HepG2 (cell line): ENCODE measurements around the gene CCND1. TPM values are rescaled to one million over a fixed set of nuclear protein-coding genes. Genes with fewer than 3 reads are reported as not detected.

Source experiments
- BRCA1 ChIP-seq: sonication (generic); formaldehyde crosslinking; IDR thresholded peaks from 2 replicates; pipeline ENCODE4 v1.4.0; 2020; ENCODE audit warnings: missing genetic modification reagents
- CEBPG ChIP-seq: IDR thresholded peaks from 2 replicates; pipeline ENCODE4 v1.6.1; 2016
- HNF4A ChIP-seq: sonication (generic); formaldehyde crosslinking; IDR thresholded peaks from 2 replicates; pipeline ENCODE4 v1.4.0; 2020; ENCODE audit warnings: missing genetic modification reagents
- KAT2B ChIP-seq: fragments of 150-350 bp; IDR thresholded peaks from 2 replicates; pipeline ENCODE4 v1.6.1; 2014; ENCODE audit warnings: low read depth, low read length, borderline replicate concordance
- KAT8 ChIP-seq: IDR thresholded peaks from 2 replicates; pipeline ENCODE4 v1.6.1; 2016; ENCODE audit warnings: missing genetic modification reagents, missing compliant biosample characterization
- SALL1 ChIP-seq: sonication (generic); formaldehyde crosslinking; IDR thresholded peaks from 2 replicates; pipeline ENCODE4 v1.8.0; 2022; ENCODE audit warnings: mild to moderate bottlenecking, missing genetic modification reagents
- ZC3H4 ChIP-seq: sonication (generic); formaldehyde crosslinking; IDR thresholded peaks from 2 replicates; pipeline ENCODE4 v1.4.0; 2020; ENCODE audit warnings: missing genetic modification reagents, borderline replicate concordance
- ZNF670 ChIP-seq: sonication (generic); formaldehyde crosslinking; IDR thresholded peaks from 2 replicates; pipeline ENCODE4 v1.8.0; 2022; ENCODE audit warnings: mild to moderate bottlenecking, missing genetic modification reagents, borderline replicate concordance
- polyA plus RNA-seq, 8 experiments: library from polyadenylated mRNA; depleted of rRNA in 3 of 8; stranded (reverse) in 7 of 8; unstranded in 1 of 8; fragments of >200 nt; fragmentation: Illumina TruSeq in 4 of 8; extraction: Trizol in 4 of 8; gene quantifications; 2 replicates each; pipeline versions ENCODE4 v1.2.1 to v1.2.3, GENCODE V29; 2011 to 2016; ENCODE audit warnings: low read depth in 4 of 8, missing spikeins in 1 of 8, mixed read lengths in 1 of 8; ENCODE audit not compliant: insufficient read depth in 1 of 8
- total RNA-seq, 5 experiments: library from RNA; depleted of rRNA; stranded (reverse); fragments of >200 nt; fragmentation: Illumina TruSeq; extraction: Trizol; gene quantifications; 2 replicates each; pipeline ENCODE4 v1.2.3, GENCODE V29; 2016; ENCODE audit warnings: low read depth in 1 of 5
- TF ChIP-seq, protein P1 (sequence below): sonication (generic); formaldehyde crosslinking; IDR thresholded peaks from 2 replicates; pipeline ENCODE4 v1.4.0; 2020; ENCODE audit warnings: missing genetic modification reagents, borderline replicate concordance

CCND1 gene
- total and polyA plus RNA-seq, 2 of the 13 experiments (the other 11 are each of a cell fraction or from before 2014, with no cell fraction given), result 107 to 136 TPM

DNA sequence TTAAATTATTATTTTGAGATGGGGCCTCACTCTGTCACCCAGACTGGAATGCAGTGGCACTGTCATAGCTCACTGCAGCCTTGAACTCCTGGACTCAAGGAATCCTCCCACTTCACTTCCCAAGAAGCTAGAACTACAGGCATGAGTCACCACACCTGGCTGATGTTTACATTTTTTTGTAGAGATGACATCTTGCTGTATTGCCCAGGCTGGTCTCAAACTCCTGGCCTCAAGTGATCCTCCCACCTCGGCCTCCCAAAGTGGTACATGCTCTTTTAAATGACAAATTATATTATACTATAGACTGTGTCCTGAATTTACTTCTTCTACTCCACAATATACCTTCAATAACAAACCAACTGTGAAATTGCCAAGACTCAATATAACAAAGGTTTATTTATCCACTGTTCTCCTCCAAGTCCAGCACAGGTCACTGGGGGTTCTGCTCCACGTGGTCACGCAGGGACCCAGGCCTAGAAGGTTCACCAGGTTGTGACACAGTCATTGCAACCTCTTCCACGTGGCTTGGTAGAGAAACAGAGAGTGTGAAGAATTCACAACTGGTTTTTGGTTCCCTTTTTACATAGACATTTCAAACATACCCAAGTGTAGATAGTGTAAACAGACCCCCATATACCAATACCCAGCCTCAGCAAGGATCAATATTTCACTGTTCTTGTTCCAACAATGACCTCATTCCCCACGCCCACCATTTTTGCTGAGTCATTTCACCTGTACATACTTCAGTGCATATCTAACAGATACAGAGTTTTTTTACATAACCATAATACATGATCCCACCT is 47.2 kb downstream of the CCND1 start (continued):
- TF ChIP-seq, protein P1, sequence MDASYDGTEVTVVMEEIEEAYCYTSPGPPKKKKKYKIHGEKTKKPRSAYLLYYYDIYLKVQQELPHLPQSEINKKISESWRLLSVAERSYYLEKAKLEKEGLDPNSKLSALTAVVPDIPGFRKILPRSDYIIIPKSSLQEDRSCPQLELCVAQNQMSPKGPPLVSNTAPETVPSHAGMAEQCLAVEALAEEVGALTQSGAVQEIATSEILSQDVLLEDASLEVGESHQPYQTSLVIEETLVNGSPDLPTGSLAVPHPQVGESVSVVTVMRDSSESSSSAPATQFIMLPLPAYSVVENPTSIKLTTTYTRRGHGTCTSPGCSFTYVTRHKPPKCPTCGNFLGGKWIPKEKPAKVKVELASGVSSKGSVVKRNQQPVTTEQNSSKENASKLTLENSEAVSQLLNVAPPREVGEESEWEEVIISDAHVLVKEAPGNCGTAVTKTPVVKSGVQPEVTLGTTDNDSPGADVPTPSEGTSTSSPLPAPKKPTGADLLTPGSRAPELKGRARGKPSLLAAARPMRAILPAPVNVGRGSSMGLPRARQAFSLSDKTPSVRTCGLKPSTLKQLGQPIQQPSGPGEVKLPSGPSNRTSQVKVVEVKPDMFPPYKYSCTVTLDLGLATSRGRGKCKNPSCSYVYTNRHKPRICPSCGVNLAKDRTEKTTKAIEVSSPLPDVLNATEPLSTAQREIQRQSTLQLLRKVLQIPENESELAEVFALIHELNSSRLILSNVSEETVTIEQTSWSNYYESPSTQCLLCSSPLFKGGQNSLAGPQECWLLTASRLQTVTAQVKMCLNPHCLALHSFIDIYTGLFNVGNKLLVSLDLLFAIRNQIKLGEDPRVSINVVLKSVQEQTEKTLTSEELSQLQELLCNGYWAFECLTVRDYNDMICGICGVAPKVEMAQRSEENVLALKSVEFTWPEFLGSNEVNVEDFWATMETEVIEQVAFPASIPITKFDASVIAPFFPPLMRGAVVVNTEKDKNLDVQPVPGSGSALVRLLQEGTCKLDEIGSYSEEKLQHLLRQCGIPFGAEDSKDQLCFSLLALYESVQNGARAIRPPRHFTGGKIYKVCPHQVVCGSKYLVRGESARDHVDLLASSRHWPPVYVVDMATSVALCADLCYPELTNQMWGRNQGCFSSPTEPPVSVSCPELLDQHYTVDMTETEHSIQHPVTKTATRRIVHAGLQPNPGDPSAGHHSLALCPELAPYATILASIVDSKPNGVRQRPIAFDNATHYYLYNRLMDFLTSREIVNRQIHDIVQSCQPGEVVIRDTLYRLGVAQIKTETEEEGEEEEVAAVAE (CRISPR knock-in tag), result peak; percentile 56; the same call in 1 of the 2 replicates
- TF ChIP-seq KAT8 (CRISPR knock-in tag) (peak; percentile 18; the same call in 1 of the 2 replicates), BRCA1 (CRISPR knock-in tag) (0 out of 2 replicates have a peak, but pooled peaks have one; percentile 24), ZC3H4 (CRISPR knock-in tag) (peak; percentile 43; the same call in 1 of the 2 replicates), HNF4A (0 out of 2 replicates have a peak, but pooled peaks have one; percentile 20), SALL1 (peak; percentile 77), CEBPG (CRISPR knock-in tag) (peak; percentile 18; the same call in 1 of the 2 replicates), ZNF670 (CRISPR knock-in tag) (peak; percentile 72; the same call in 1 of the 2 replicates), KAT2B (0 out of 2 replicates have a peak, but pooled peaks have one; percentile 48)
